GM18498 (cell line): ENCODE data around the gene PVALEF.

Experiments
- ATAC-seq: cut with Tn5 transposase; IDR thresholded peaks from one replicate; pipeline ENCODE4 v1.9.1; 2021; ENCODE audit warnings: mild to moderate bottlenecking, moderate library complexity; ENCODE audit not compliant: unreplicated experiment

PVALEF gene

DNA sequence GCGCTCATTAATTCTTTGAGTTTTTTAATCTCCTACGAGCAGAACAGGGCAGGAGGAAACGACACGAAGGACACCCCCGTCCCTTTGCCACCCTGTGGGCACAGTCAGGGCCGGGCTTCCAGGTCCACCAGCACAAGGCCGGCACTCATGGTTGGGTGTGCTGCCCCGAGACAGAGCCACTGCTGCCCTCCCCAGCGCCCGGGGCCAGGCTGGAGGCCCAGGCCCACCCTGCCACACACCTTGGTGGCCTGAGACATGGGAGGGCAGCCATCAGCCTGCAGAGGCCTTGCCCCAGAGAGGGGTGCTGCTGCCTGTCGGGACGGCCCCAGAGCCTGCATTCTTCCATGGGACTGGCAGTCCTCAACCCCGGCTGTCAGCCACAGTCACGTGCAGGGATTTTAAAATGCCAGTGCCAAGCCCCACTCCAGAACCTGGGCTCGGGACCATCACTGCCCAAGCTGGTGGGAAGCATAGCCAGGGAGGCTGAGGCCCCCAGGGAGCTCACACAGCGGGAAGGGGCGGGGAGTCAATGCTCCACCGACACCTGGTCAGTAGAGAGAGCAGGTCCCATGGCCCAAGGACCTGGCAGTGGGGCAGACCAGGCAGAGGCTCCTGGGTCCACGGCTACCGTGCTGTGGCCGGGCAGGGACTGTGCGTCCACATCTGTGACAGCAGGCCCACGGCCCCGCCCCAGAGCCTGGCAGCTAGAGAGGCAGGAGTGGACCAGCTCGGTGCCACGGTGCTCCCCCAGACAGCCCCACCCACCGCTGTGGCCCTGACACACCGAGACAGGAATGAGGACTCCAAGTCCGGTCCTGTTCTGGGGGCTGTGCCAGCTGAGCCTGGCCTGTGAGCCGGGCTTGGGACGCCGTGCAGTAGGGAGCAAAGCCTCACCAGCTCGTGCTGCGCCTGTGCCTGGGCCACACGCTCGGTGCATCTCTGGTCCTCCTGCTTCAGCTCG is 29.9 kb downstream of the PVALEF start:
- no peak for ATAC-seq

- no peak for ATAC-seq
Observed at GRCh38 chr17:81195941-81196495, 30.7 kb downstream of the PVALEF start.

DNA sequence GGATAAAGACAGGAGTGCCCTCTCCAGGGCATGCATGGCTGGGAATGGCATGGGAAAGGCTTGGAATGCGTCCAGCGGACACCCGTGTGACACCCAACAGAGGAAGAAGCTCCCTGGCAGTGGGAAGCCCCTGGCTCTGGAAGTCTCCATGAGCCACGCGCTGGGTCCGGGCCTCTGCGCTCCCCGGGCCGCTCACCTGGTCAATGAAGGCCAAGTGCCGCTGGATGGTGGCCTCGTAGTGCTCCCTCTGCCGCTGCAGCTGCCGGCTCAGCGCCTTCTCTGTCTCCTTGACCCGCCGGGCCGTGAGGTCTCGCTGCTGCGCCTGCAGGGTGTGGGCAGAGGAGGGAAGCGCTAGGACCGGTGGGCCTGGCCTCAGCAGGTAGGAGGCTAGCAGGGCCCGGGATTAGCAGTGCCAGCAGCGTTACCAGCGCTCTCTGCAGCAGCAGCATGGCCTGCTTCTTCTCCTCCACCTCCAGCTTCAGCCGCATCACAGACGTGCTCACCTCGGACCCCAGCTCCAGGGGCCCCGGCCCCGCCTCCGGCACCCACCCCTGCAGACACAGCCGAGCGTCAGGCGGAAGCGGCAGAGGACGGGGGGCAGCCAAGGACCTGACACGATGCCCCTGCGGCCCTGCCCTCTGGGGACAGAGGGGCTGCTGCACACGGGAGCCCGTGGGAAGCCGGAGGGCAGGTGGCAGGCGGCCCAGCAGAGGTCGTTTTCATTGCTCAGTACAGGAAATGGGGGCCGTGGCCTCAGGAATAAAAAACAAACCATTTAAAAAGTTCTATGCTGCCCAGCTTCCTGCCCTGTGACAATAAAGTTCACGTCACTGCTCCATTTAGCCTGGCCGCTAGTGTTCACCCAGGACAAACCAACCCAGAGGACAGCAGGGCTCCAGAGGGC is 31.4 kb downstream of the PVALEF start:
- ATAC-seq = no peak

- ATAC-seq = no peak
Observed at GRCh38 chr17:81197409-81197795, 32.1 kb downstream of the PVALEF start.

DNA sequence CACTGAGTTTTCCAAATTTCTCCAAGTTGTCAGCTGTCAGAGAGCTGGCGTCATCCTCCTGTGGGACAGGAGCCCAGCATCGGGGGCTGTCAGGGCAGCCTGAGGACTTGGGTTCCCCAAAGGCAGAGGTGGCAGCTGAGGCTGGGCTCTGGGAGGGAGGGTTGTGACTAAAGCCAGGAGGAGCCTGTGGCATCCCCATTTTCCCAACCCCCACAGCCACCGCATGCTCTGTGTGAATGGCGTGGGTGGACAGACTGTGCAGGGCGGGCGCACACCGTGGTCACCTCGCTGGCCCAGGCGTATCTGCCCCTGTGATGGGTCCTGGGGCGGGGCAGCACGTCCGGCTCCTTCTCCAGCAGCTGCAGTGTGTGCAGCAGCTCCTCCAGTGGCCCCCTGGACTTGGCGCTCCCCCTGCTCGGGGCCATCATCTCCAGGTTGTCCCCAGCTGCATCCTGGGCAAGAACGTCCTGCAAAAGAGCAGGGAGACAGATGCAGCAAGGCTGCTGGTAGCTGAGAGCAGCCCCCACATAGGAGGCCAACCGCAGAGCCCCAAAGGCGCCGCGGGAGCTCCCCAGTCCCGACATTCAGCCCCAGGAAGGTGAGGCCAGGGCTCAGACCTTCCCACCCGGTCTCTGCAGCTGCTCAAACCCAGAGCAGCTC is 32.7 kb downstream of the PVALEF start:
- ATAC-seq = no peak

- no peak for ATAC-seq
Observed at GRCh38 chr17:81198826-81199481, 33.6 kb downstream of the PVALEF start.

DNA sequence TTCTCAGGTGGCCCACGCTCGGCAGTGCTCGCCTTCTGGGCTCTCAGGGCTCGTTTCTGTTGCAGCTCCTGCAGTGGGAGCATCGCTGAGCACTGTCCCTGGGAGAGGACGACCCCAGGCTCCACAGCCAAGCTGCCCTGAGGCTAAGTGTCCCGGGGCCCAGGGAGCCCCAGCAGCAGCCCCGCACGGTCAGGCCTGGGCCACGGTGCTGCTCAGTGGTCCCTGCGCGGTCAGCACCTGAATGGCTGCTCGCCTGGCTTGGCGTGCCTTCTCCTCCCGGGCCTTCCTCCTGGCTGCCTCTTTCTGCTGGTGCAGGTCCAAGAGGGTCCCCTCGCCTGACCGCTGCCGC is 34.1 kb downstream of the PVALEF start:
- ATAC-seq = no peak

DNA sequence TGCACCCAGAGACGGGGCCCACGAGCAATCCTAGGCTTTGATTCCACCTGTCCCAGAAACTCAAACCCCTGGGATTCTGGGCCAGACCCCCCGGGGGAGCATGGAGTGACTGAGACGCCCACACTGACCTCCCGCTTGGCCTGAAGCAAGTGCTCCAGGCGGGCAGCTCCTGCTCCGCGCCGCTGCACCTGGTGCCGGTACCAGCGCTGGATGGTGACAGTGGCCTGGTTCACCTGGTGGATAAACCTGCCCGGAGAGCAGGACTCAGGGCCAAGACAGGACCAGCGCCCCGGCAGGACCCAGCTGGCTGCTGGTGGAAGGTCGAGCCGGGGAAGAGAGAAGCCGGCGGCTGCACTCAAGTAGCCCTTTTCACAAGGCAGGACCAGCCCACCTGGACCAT is 34.9 kb downstream of the PVALEF start:
- no peak for ATAC-seq

DNA sequence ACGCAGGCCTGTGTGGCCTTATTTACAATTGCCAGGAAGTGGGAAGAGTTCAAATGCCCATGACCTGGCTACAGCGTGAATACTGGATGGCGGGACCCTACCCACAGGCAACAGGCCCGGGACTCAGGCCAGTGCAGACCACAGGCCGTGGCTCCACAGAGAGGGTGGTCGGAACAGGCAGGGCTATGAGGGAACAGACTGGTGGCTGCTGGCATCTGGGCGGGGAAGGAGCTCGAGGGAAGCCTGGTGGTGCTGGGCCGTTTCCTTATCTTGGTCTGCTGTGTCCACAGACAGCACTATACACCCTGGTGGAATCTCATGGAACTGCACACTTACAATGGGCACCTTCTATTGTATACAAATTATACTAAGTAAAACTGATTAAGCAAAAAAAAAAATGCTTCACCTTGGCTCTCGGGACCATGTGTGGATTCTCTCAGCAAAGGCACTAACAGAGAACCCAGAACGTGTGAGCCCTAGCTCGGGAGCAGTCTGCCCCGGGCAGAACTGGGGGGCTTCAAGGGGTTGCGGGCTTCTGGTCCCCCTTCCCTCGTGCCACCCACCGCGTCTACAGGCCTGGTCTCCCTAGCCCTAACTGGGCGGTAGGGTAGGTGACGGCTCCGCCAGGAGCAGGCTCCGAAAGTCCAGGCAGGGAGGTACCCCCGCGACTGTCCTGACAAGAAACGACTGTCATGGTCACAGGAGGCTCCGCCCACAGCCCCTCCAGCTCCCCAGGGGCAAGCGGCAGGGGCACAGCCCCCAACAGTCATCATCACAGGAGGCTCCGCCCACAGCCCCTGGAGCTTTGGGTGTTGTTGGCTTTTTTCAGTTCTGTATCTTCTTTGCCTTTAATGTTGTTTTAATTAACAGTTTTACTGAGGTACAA is 35.6 kb downstream of the PVALEF start:
- no peak for ATAC-seq

GRCh38 chr17:81202318-81202717 is 37.0 kb downstream of the PVALEF start:
- no peak for ATAC-seq

GRCh38 chr17:81203136-81203535 is 37.8 kb downstream of the PVALEF start:
- no peak for ATAC-seq

- ATAC-seq = no peak
Observed at GRCh38 chr17:81204578-81204977, 39.3 kb downstream of the PVALEF start.

GRCh38 chr17:81206166-81206565 is 40.9 kb downstream of the PVALEF start:
- no peak for ATAC-seq

DNA sequence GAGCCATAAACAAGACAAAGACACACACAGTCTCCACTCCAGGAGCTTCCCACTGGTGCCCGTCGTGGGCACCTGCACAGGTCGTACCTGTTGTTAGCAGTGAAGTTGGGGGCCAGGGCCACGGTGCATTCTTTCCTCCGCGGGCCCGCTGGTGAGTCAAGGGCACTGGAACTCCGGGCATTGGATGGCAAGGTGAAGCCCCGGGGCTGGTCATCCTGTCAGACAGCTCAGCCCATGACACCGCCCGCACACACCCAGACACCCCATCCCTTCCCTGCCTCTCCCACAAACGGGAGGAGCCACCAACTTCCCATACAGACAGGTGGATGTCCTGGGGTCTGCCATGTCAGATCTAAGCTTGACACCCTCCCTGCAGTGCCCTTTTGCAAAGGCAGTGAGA is 41.4 kb downstream of the PVALEF start:
- ATAC-seq = no peak

DNA sequence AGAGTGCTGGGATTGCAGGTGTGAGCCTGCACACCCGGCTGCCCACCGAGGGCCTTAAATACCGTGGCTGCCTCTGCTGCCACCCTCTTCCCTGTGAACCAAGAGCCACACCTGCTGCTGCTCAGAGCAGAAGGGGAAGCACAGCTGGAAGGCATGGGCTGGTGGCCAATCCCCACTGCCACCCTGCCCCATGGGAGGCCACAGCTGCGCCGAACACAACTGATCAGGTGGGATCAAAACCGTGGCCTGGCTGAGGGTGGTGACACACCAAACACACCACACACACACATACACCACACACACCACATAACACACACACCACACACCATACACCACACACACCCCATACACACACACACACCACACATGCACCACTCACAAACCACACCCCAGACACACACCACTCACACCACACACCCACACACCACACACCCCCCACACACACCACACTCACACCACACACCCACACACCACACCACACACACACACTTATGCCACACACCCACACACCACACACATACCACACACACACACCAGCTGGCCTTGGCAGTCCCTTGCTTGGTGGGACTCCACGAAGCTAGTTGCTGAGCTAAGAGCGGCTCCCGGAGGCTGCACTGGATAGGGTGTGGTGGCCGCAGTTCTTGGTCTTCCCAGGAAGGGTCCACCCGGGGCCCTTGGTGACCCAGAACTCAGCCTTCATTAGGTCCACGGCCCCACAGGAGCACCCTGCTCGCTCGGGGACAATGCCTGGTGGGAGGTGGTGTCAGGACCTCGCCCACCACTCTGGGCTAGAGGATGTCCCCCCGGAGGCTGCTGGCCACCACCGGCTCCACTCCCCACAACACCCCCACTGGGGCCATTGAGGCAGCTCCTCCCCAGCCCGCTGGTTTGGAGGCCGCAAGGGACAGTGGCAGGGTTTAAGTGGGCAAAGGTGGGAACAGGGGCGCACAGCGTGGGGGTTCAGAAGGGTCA is 42.6 kb downstream of the PVALEF start:
- ATAC-seq = no peak

- ATAC-seq = no peak
Observed at GRCh38 chr17:81208651-81209050, 43.3 kb downstream of the PVALEF start.

DNA sequence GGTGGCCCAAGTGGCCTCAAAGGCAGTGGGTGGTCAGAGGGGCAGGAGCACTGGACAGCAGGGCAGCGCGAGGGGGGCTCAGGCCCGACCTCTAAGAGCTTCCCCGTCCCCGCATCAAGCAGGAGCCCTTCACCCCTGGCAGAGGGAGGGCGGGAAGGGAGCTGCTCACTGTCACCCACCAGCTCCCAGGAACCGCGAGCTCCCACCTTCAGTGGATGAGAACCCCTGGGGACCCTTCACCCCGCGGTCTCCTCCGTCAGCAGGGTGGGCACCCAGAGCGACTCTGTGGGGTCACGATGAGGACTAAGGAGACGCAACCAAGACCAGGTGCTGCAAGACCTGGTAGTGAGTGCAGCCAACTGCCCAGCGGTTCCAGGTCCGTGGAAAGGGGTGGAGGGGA is 43.8 kb downstream of the PVALEF start:
- ATAC-seq = no peak

DNA sequence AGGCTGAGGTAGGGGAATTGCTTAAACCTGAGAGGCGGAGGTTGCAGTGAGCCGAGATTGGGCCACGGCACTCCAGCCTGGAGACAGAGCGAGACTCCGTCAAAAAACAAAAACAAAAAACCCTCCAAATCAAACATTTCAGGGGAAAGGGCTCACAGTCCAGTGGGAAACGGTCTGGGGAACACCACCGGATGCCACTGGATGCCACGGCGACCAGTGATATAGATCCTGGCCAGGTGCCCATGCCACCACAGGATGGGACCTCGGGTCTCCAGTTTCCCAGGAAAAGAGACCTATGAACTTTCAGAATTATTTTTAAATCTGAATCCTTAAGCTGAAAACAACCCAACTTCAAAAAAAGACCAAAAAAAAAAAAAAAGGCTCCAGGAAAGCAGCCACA is 45.2 kb downstream of the PVALEF start:
- ATAC-seq = no peak
